Suppressor macrophage treated with lipopolysaccharide for 1 hour (primary cell): Measurements from ENCODE around the gene BCAS2.

ENCODE experiments used
- DNase-seq, 3 donors: peaks; one replicate each; pipeline ENCODE4 v3.0.0-alpha.2; 2020 to 2022

Gene BCAS2

GRCh38 chr1:114558544-114558943, 22.9 kb downstream of the BCAS2 start:
- peak in 2 of 3 donors; percentile 40 to 49 for DNase-seq

GRCh38 chr1:114554577-114554976, 26.8 kb downstream of the BCAS2 start:
- no peak for DNase-seq

- no peak for DNase-seq
These were observed 29.2 kb downstream of the BCAS2 start for GRCh38 chr1:114552106-114552639.

GRCh38 chr1:114551400-114551799, 30.0 kb downstream of the BCAS2 start:
- no peak for DNase-seq

- no peak for DNase-seq
These were observed 31.1 kb downstream of the BCAS2 start for GRCh38 chr1:114550336-114550735.

GRCh38 chr1:114549137-114549536, 32.3 kb downstream of the BCAS2 start:
- no peak for DNase-seq

GRCh38 chr1:114547076-114547475, 34.3 kb downstream of the BCAS2 start:
- peak in 1 of 3 donors; percentile 7 for DNase-seq

- DNase-seq = no peak
These were observed 35.6 kb downstream of the BCAS2 start for GRCh38 chr1:114545796-114546195.

- no peak for DNase-seq
These were observed 36.1 kb downstream of the BCAS2 start for GRCh38 chr1:114545315-114545714.

GRCh38 chr1:114540821-114541220, 40.6 kb downstream of the BCAS2 start:
- no peak for DNase-seq

- DNase-seq = no peak
These were observed 41.1 kb downstream of the BCAS2 start for GRCh38 chr1:114540272-114540671.

GRCh38 chr1:114536043-114536442, 45.4 kb downstream of the BCAS2 start:
- no peak for DNase-seq

- DNase-seq = no peak
These were observed 46.0 kb downstream of the BCAS2 start for GRCh38 chr1:114535401-114535800.

GRCh38 chr1:114531094-114531493, 50.3 kb downstream of the BCAS2 start:
- DNase-seq = no peak

- DNase-seq = no peak
These were observed 51.2 kb downstream of the BCAS2 start for GRCh38 chr1:114530224-114530623.

GRCh38 chr1:114524944-114525343, 56.5 kb downstream of the BCAS2 start:
- DNase-seq = no peak

GRCh38 chr1:114522264-114522575, 59.2 kb downstream of the BCAS2 start:
- DNase-seq = no peak

- no peak for DNase-seq
These were observed 59.8 kb downstream of the BCAS2 start for GRCh38 chr1:114521396-114522263.
